ENCODE data around the gene ANKRD33B. TPM values are rescaled to one million over a fixed set of nuclear protein-coding genes. Genes with fewer than 3 reads are reported as not detected.

The ANKRD33B gene
- total RNA-seq, 1 experiment from 2014 or later, result 10.9 TPM

DNA sequence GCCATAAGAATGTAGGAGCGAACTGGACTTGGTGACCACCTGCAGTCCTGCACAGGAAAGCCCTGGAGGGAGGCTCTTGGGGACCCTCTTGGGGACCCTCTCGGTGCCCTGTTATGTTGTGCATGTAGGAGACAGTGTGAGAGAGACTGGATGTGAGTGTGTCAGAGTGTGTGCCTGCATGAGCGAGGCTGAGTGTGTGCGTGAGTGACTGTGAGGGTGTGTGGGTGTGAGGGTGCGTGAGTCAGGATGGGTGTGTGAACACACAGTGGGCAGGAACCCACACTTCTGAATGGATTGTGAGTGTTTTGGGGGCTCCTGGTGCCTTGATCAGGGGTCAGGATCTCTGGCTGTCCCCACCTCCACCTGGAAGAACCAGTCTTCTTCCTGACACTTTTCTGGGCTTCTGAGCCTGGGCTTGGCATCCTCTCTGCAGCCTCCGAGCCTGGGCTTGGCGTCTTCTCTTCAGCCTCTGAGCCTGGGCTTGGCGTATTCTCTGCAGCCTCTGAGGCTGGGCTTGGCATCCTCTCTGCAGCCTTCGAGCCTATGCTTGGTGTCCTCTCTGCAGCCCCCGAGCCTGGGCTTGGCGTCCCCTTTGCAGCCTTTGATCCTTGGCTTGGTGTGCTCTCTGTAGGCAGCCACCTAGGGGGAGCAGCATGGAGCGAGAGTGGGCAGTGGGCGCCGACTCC is 25.6 kb upstream of the ANKRD33B start:
- no peak overlapping the region for H3K4me3 ChIP-seq (replicated peaks in 1 of 2; ENCODE audit: low read depth in 1 of 2, low read length in 2 of 2)
- POLR2A ChIA-PET, result no interaction called here

More for the DNA sequence above, 25.6 kb upstream of the ANKRD33B start:
- H3K4me1 ChIP-seq (ENCODE audit: control insufficient read depth in 1 of 2, insufficient read depth in 2 of 2, low read length in 2 of 2), result peaks cover 0 to 3% of the 10 kb centered on the region in 2 experiments; a peak in 1 of 4 replicates
- no peaks in the 10 kb centered on the region for H3K9me2 ChIP-seq (ENCODE audit: insufficient read depth)
- no peaks in the 10 kb centered on the region for H3K9me3 ChIP-seq (ENCODE audit: control insufficient read depth in 1 of 2, insufficient read depth in 1 of 2, low read depth in 1 of 2, low read length in 2 of 2)
- no peak for DNase-seq (ENCODE audit: low read depth, low spot score)
- intact Hi-C loops (cut with micrococcal nuclease), result no loop called here
- no peak overlapping the region for H2AFZ ChIP-seq (ENCODE audit: low read depth, low read length, poor library complexity, severe bottlenecking)
- BruUV-seq (replicated peaks), result no TSS peak
- no peak overlapping the region for H3K27ac ChIP-seq (ENCODE audit: low read depth, low read length)
- ATAC-seq, result no peak
- H4K20me1 ChIP-seq (ENCODE audit: insufficient read depth), result no peaks in the 10 kb centered on the region
- H3K9ac ChIP-seq (ENCODE audit: low read length), result no peak overlapping the region
- ChIA-PET RAD21 (ENCODE audit: low non-redundant PET in 1 of 2, low total read pairs in 2 of 2, uncharacterized antibody in 2 of 2, unreplicated experiment in 2 of 2) (no interaction called here), CTCF (no interaction called here)
- no peaks in the 10 kb centered on the region for H3K79me2 ChIP-seq (ENCODE audit: insufficient read depth, low read length)
- H3K36me3 ChIP-seq (ENCODE audit: control insufficient read depth in 1 of 2, insufficient read depth in 2 of 2, low read length in 2 of 2), result no peaks in the 10 kb centered on the region
- no peaks in the 10 kb centered on the region for H3K27me3 ChIP-seq (ENCODE audit: insufficient read depth, low read length)
- no peak for TF ChIP-seq RAD21 (IDR thresholded peaks at IDR 0.05; ENCODE audit: low read depth)
- TF ChIP-seq, protein P1, sequence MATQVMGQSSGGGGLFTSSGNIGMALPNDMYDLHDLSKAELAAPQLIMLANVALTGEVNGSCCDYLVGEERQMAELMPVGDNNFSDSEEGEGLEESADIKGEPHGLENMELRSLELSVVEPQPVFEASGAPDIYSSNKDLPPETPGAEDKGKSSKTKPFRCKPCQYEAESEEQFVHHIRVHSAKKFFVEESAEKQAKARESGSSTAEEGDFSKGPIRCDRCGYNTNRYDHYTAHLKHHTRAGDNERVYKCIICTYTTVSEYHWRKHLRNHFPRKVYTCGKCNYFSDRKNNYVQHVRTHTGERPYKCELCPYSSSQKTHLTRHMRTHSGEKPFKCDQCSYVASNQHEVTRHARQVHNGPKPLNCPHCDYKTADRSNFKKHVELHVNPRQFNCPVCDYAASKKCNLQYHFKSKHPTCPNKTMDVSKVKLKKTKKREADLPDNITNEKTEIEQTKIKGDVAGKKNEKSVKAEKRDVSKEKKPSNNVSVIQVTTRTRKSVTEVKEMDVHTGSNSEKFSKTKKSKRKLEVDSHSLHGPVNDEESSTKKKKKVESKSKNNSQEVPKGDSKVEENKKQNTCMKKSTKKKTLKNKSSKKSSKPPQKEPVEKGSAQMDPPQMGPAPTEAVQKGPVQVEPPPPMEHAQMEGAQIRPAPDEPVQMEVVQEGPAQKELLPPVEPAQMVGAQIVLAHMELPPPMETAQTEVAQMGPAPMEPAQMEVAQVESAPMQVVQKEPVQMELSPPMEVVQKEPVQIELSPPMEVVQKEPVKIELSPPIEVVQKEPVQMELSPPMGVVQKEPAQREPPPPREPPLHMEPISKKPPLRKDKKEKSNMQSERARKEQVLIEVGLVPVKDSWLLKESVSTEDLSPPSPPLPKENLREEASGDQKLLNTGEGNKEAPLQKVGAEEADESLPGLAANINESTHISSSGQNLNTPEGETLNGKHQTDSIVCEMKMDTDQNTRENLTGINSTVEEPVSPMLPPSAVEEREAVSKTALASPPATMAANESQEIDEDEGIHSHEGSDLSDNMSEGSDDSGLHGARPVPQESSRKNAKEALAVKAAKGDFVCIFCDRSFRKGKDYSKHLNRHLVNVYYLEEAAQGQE (IDR thresholded peaks at IDR 0.05; ENCODE audit: low read depth), result no peak
- no peak overlapping the region for H3K4me2 ChIP-seq (ENCODE audit: low read length)

All from HCT116 (cell line).